SK-N-SH (cell line): Measurements from ENCODE around the gene CKM. TPM values are rescaled to one million over a fixed set of nuclear protein-coding genes. Genes with fewer than 3 reads are reported as not detected.

Experiments
- CTCF ChIA-PET: fragments of 300-600, 350-600 bp; formaldehyde crosslinking; extraction: SDS; loops from one replicate; lab custom pipeline; 2021; lab: Yijun Ruan, JAX
- POLR2A ChIA-PET: fragments of 350-600 bp; sonication (Branson Sonifier 250); formaldehyde crosslinking; extraction: SDS; loops from one replicate; lab custom pipeline; 2020; ENCODE audit warnings: antibody characterized with exemption, inconsistent platforms; lab: Yijun Ruan, JAX
- DNase-seq: peaks from one replicate; pipeline ENCODE4 v3.0.0; 2012
- H2AFZ ChIP-seq: fragments of 200-600 bp; sonication (generic); 2 replicates; pipeline ENCODE4 v1.8.1; 2016; ENCODE audit warnings: antibody characterized with exemption, mild to moderate bottlenecking, low read depth
- H3F3A ChIP-seq: fragments of 200-600 bp; sonication (generic); replicated peaks from 2 replicates; pipeline ENCODE3; 2016; ENCODE audit warnings: antibody characterized with exemption, mild to moderate bottlenecking; ENCODE audit not compliant: insufficient read depth
- H3K27ac ChIP-seq, 2 experiments: fragments of 200-500 bp in 1 of 2; fragments of 200-600 bp in 1 of 2; sonication (Bioruptor generic) in 1 of 2; sonication (generic), shearing (Covaris generic) in 1 of 2; 2 replicates each; pipeline versions ENCODE4 v1.5.1 to v1.6.1; 2014 to 2016; ENCODE audit warnings: low read depth in 2 of 2, inconsistent platforms in 1 of 2, low read length in 1 of 2, mild to moderate bottlenecking in 1 of 2, mixed read lengths in 1 of 2
- H3K27me3 ChIP-seq: fragments of 200-600 bp; sonication (generic), shearing (Covaris generic); 2 replicates; pipeline ENCODE4 v1.6.1; 2016; ENCODE audit warnings: mixed run types; ENCODE audit not compliant: insufficient read depth
- H3K36me3 ChIP-seq, 2 experiments: fragments of 200-500 bp in 1 of 2; fragments of 200-600 bp in 1 of 2; sonication (Bioruptor generic) in 1 of 2; sonication (generic) in 1 of 2; replicated peaks in 1 of 2; 2 replicates each; pipeline versions ENCODE3 to v1.5.1; 2014 to 2016; ENCODE audit warnings: low read length in 1 of 2, mild to moderate bottlenecking in 1 of 2; ENCODE audit not compliant: insufficient read depth in 2 of 2, control insufficient read depth in 1 of 2
- H3K4me1 ChIP-seq, 2 experiments: fragments of 200-500 bp in 1 of 2; fragments of 200-600 bp in 1 of 2; sonication (Bioruptor generic) in 1 of 2; sonication (generic), shearing (Covaris generic) in 1 of 2; 2 replicates each; pipeline versions ENCODE4 v1.5.1 to v1.6.1; 2014 to 2016; ENCODE audit warnings: low read depth in 1 of 2, low read length in 1 of 2, mixed run types in 1 of 2; ENCODE audit not compliant: insufficient read depth in 2 of 2, control insufficient read depth in 1 of 2
- H3K4me2 ChIP-seq: fragments of 200-600 bp; sonication (generic), shearing (Covaris generic); 2 replicates; pipeline ENCODE4 v1.6.1; 2017; ENCODE audit warnings: mixed run types
- H3K4me3 ChIP-seq, 2 experiments: fragments of 200-500 bp in 1 of 2; fragments of 200-600 bp in 1 of 2; sonication (Bioruptor generic) in 1 of 2; sonication (generic), shearing (Covaris generic) in 1 of 2; 2 replicates each; pipeline versions ENCODE4 v1.5.1 to v1.8.1; 2014 to 2016; ENCODE audit warnings: low read depth in 2 of 2, inconsistent platforms in 1 of 2, low read length in 1 of 2, mild to moderate bottlenecking in 1 of 2, mixed read lengths in 1 of 2, moderate library complexity in 1 of 2
- H3K79me2 ChIP-seq: fragments of 200-600 bp; sonication (generic); 2 replicates; pipeline ENCODE4 v1.8.1; 2017; ENCODE audit warnings: mild to moderate bottlenecking; ENCODE audit not compliant: insufficient read depth
- H3K9ac ChIP-seq: fragments of 200-600 bp; sonication (generic); 2 replicates; pipeline ENCODE4 v1.6.1; 2017; ENCODE audit warnings: mixed run types
- H3K9me2 ChIP-seq: fragments of 200-600 bp; sonication (generic); 2 replicates; pipeline ENCODE4 v1.6.1; 2017; ENCODE audit warnings: mixed run types
- H3K9me3 ChIP-seq: fragments of 200-600 bp; sonication (generic); 2 replicates; pipeline ENCODE4 v1.6.1; 2017; ENCODE audit warnings: mixed run types, mild to moderate bottlenecking, moderate library complexity
- H4K20me1 ChIP-seq: fragments of 200-600 bp; sonication (generic); 2 replicates; pipeline ENCODE4 v1.6.1; 2017; ENCODE audit warnings: mild to moderate bottlenecking, mixed run types; ENCODE audit not compliant: insufficient read depth
- CHD2 ChIP-seq: fragments of 150-350 bp; IDR thresholded peaks from 2 replicates; pipeline ENCODE4 v1.6.1; 2018; ENCODE audit warnings: low read length; ENCODE audit not compliant: partially characterized antibody
- ELF1 ChIP-seq: IDR thresholded peaks from 2 replicates; pipeline ENCODE4 v1.4.0; 2012
- EZH2phosphoT487 ChIP-seq: fragments of 200-600 bp; sonication (generic); IDR thresholded peaks from 2 replicates; pipeline ENCODE4 v1.6.1; 2017; ENCODE audit warnings: low read depth, mixed run types, mild to moderate bottlenecking, antibody characterized with exemption, moderate library complexity, borderline replicate concordance
- FOXM1 ChIP-seq: IDR thresholded peaks from 2 replicates; pipeline ENCODE4 v1.4.0; 2012; ENCODE audit warnings: low read depth, mild to moderate bottlenecking
- MAX ChIP-seq: IDR thresholded peaks from 2 replicates; pipeline ENCODE4 v1.4.0; 2012; ENCODE audit warnings: low read depth
- MXI1 ChIP-seq: IDR thresholded peaks from 2 replicates; pipeline ENCODE4 v1.6.1; 2012; ENCODE audit warnings: mild to moderate bottlenecking, low read depth, low read length, improper control_type of control experiment
- POLR2AphosphoS5 ChIP-seq: IDR thresholded peaks from 2 replicates; pipeline ENCODE4 v1.6.1; 2012; ENCODE audit warnings: low read depth, low read length
- RCOR1 ChIP-seq: fragments of 150-350 bp; IDR thresholded peaks from 2 replicates; pipeline ENCODE4 v1.6.1; 2017; ENCODE audit warnings: antibody characterized with exemption, low read length
- REST ChIP-seq: IDR thresholded peaks from 2 replicates; pipeline ENCODE4 v1.6.1; 2012; ENCODE audit warnings: mild to moderate bottlenecking, low read depth, low read length, moderate library complexity
- RXRA ChIP-seq: IDR thresholded peaks from 2 replicates; pipeline ENCODE4 v1.4.0; 2012; ENCODE audit warnings: low read depth, mild to moderate bottlenecking, borderline replicate concordance
- TAF1 ChIP-seq: IDR thresholded peaks from 2 replicates; pipeline ENCODE4 v1.6.1; 2012; ENCODE audit warnings: low read depth, mild to moderate bottlenecking, low read length, moderate library complexity, borderline replicate concordance
- YY1 ChIP-seq: IDR thresholded peaks from 2 replicates; pipeline ENCODE4 v1.4.0; 2012; ENCODE audit warnings: low read depth, mild to moderate bottlenecking
- WGBS: methylation state at CpG from one replicate; pipeline ENCODE4 v1.1.6; 2017; ENCODE audit warnings: low lambda C conversion rate; 5-methylcytosine and 5-hydroxymethylcytosine counted together
- polyA plus RNA-seq, 3 experiments: library from polyadenylated mRNA; depleted of rRNA; stranded (reverse); fragments of >200 nt; gene quantifications; 2 replicates each; pipeline ENCODE4 v1.2.3, GENCODE V29; 2012
- TF ChIP-seq, protein P1 (sequence below): fragments of 150-350 bp; IDR thresholded peaks from 2 replicates; pipeline ENCODE4 v1.6.1; 2016; ENCODE audit warnings: mild to moderate bottlenecking, low read depth, low read length
- TF ChIP-seq, protein P2 (sequence below): IDR thresholded peaks from 2 replicates; pipeline ENCODE4 v1.4.0; 2012; ENCODE audit warnings: low read depth, borderline replicate concordance

CKM gene
- polyA plus RNA-seq, 1 of the 3 experiments (the other 2 are of a cell fraction) = 0.05 TPM

GRCh38 chr19:45324349-45324907, 1.8 kb upstream of the CKM start:
- no peaks in the 10 kb centered on the region for H3K9me3 ChIP-seq
- WGBS = 87% methylated on average over 11 of the region's 11 CpGs
- no peaks in the 10 kb centered on the region for H3K79me2 ChIP-seq
- CTCF ChIA-PET = interaction anchor here (2.1 kb wide), 1 partner anchor 14 kb away, joined by 6 read pairs; no protein-coding TSS in a partner anchor
- no peaks in the 10 kb centered on the region for H3K9me2 ChIP-seq
- H3K27ac ChIP-seq = no peak overlapping the region
- H2AFZ ChIP-seq = no peak overlapping the region
- TF ChIP-seq CHD2 = no peak
- TF ChIP-seq, all 33 proteins: peak for 0
- POLR2A ChIA-PET = no interaction called here
- Histone ChIP-seq H4K20me1 (no peaks in the 10 kb centered on the region), H3K27me3 (no peaks in the 10 kb centered on the region), H3K4me1 (peaks cover 0 to 5% of the 10 kb centered on the region in 2 experiments; a peak in 1 of 4 replicates), H3K4me3 (no peak overlapping the region), H3K9ac (no peak overlapping the region), H3K4me2 (no peak overlapping the region), H3F3A (no peaks in the 10 kb centered on the region), H3K36me3 (no peaks in the 10 kb centered on the region)
- no peak for DNase-seq

DNA sequence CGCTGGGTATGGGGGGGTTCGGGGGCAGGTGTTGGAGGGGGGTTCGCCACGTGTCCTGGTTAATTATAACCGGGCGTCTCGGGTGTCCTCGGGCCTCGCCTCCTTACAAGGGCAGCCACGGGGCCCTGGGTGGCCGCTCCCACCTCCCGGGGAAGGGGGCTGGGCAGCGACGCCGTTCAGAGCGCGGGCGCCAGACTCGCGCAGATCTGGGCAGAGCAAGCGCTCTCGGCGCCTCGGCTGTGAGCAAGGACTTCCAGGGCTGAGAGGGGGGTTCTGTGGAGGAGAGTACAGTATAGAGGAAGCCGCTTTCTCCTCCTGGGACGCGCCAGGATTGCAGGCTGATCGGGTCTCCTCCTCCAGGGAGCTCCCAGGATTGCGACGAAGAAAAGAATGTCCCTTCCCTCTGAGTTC, 1.0 kb upstream of the CKM start:
- Histone ChIP-seq H2AFZ (no peak overlapping the region), H3K79me2 (no peaks in the 10 kb centered on the region)
- no peak for TF ChIP-seq RXRA
- TF ChIP-seq, all 33 proteins: peak for 0
- peak; percentile 70 for DNase-seq
- H4K20me1 ChIP-seq = no peaks in the 10 kb centered on the region
- no peaks in the 10 kb centered on the region for H3K9me2 ChIP-seq
- peaks cover 0 to 5% of the 10 kb centered on the region in 2 experiments; a peak in 1 of 4 replicates for H3K4me1 ChIP-seq
- WGBS = 17% methylated on average over 10 of the region's 30 CpGs
- no peaks in the 10 kb centered on the region for H3F3A ChIP-seq
- peaks cover 3% of the 10 kb centered on the region; the same call in 1 of the 2 replicates for H3K27me3 ChIP-seq
- no peaks in the 10 kb centered on the region for H3K9me3 ChIP-seq
- no peak overlapping the region for H3K9ac ChIP-seq
- CTCF ChIA-PET = interaction anchor here (1.4 to 2.1 kb wide), 2 partner anchors 15 to 156 kb away, joined by 3 to 6 read pairs; no protein-coding TSS in a partner anchor
- POLR2A ChIA-PET = no interaction called here
- H3K4me2 ChIP-seq = no peak overlapping the region
- H3K4me3 ChIP-seq = no peak overlapping the region
- H3K27ac ChIP-seq = no peak overlapping the region
- no peaks in the 10 kb centered on the region for H3K36me3 ChIP-seq

- Histone ChIP-seq H4K20me1 (no peaks in the 10 kb centered on the region), H3K27me3 (peaks cover 17% of the 10 kb centered on the region), H3K9ac (no peak overlapping the region), H3K79me2 (no peaks in the 10 kb centered on the region)
- TF ChIP-seq MXI1 = no peak
- TF ChIP-seq, protein P1, sequence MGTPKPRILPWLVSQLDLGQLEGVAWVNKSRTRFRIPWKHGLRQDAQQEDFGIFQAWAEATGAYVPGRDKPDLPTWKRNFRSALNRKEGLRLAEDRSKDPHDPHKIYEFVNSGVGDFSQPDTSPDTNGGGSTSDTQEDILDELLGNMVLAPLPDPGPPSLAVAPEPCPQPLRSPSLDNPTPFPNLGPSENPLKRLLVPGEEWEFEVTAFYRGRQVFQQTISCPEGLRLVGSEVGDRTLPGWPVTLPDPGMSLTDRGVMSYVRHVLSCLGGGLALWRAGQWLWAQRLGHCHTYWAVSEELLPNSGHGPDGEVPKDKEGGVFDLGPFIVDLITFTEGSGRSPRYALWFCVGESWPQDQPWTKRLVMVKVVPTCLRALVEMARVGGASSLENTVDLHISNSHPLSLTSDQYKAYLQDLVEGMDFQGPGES = no peak
- no peak for TF ChIP-seq POLR2AphosphoS5
- no peak for TF ChIP-seq ELF1
- TF ChIP-seq REST = no peak
- no peak for TF ChIP-seq TAF1
- no peak for TF ChIP-seq FOXM1
- no peak for TF ChIP-seq MAX
- TF ChIP-seq, protein P2, sequence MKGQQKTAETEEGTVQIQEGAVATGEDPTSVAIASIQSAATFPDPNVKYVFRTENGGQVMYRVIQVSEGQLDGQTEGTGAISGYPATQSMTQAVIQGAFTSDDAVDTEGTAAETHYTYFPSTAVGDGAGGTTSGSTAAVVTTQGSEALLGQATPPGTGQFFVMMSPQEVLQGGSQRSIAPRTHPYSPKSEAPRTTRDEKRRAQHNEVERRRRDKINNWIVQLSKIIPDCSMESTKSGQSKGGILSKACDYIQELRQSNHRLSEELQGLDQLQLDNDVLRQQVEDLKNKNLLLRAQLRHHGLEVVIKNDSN = no peak
- TF ChIP-seq RCOR1 = no peak
- TF ChIP-seq EZH2phosphoT487 = no peak
- no peak for TF ChIP-seq YY1
- TF ChIP-seq, all 33 proteins: peak for 0
- WGBS = 88% methylated on average over 1 of the region's 11 CpGs
- no peaks in the 10 kb centered on the region for H3K36me3 ChIP-seq
- no peak overlapping the region for H3K4me3 ChIP-seq
- H3K4me1 ChIP-seq = peaks cover 0 to 5% of the 10 kb centered on the region in 2 experiments; a peak in 1 of 4 replicates
- DNase-seq = no peak
- H3K27ac ChIP-seq = no peak overlapping the region
- no peaks in the 10 kb centered on the region for H3K9me3 ChIP-seq
- no peaks in the 10 kb centered on the region for H3F3A ChIP-seq
- no peak overlapping the region for H2AFZ ChIP-seq
- POLR2A ChIA-PET = no interaction called here
- H3K4me2 ChIP-seq = no peak overlapping the region
- no peaks in the 10 kb centered on the region for H3K9me2 ChIP-seq
- CTCF ChIA-PET = interaction anchor here (1.4 to 2.1 kb wide), 2 partner anchors 16 to 157 kb away, joined by 3 to 6 read pairs; no protein-coding TSS in a partner anchor
Observed at GRCh38 chr19:45322311-45322710, 364 bp downstream of the CKM start.
